Gastroesophageal sphincter (tissue), 3 donors: Measurements from ENCODE around the gene BEGAIN.

Source experiments
- CTCF ChIP-seq, 4 experiments: fragments of 200-600 bp in 2 of 4; fragments of 450-650 bp in 2 of 4; sonication (generic) in 1 of 4; IDR thresholded peaks; one replicate each; pipeline ENCODE4 v1.5.1; 2017 to 2019; ENCODE audit warnings: antibody characterized with exemption in 4 of 4, mild to moderate bottlenecking in 2 of 4, moderate library complexity in 2 of 4
- POLR2AphosphoS5 ChIP-seq: sonication (generic); formaldehyde crosslinking; IDR thresholded peaks from one replicate; pipeline ENCODE4 v1.6.1; 2017; ENCODE audit warnings: antibody characterized with exemption

GRCh38 chr14:100487304-100487703, 99.9 kb downstream of the BEGAIN start:
- no peak for TF ChIP-seq CTCF (IDR thresholded peaks at IDR 0.05)
- TF ChIP-seq POLR2AphosphoS5, result no peak
